ENCODE data around the gene PAEP. TPM values are rescaled to one million over a fixed set of nuclear protein-coding genes. Genes with fewer than 3 reads are reported as not detected.
"Not testable (repeated sequence)": the region's sequence is repeated elsewhere in the genome, so short reads cannot be mapped to it uniquely, and the experiment has no call there.

The PAEP gene
- polyA plus RNA-seq, 1 donor (not counting 4 experiments of a cell fraction or from before 2014, with no cell fraction given), result not detected

DNA sequence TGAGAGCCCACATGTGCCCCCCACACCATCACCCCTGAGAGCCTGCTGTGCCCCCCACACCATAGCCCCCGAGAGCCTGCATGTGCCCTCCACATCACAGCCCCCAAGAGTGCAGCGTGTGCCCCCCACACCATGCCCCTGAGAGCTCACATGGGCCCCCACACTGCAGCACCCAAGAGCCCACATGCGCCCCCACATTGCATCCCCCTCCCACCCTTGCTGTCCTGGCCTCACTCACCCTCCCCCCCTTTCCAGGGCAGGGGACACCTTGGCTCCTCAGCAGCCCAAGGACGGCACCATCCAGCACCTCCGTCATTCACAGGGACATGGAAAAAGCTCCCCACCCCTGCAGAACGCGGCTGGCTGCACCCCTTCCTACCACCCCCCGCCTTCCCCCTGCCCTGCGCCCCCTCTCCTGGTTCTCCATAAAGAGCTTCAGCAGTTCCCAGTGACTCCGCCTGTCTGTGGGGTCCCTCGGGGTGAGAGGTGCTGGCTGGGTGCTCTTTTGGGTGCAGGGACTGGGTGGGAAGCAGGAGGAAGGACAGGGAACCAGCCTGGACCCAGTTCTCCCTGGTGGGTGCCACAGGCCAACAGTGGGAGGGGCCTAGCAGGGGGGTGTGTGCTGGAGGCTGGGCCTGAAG is 35.3 kb upstream of the PAEP start:
- TF ChIP-seq EZH2 (IDR thresholded peaks at IDR 0.05; ENCODE audit: low read length), result no peak
- TF ChIP-seq CTCF (optimal IDR thresholded peaks at IDR 0.05 in 1 of 3, IDR thresholded peaks at IDR 0.05 in 1 of 3, conservative IDR thresholded peaks at IDR 0.05 in 1 of 3; ENCODE audit: extremely low read depth in 1 of 3, insufficient read depth in 2 of 3, low read length in 3 of 3), result no peak
- H3K9ac ChIP-seq (ENCODE audit: control insufficient read depth, extremely low read depth, insufficient read depth, low read length), result no peak overlapping the region
- H3K27me3 ChIP-seq (ENCODE audit: control insufficient read depth, extremely low read depth, insufficient read depth, low read length), result no peaks in the 10 kb centered on the region
- no peak overlapping the region for H3K4me2 ChIP-seq (ENCODE audit: control insufficient read depth, extremely low read depth, insufficient read depth, low read depth, low read length)
- no peak for DNase-seq (ENCODE audit: low read depth, low spot score)
- H3K27ac ChIP-seq (ENCODE audit: control insufficient read depth, insufficient read depth, low read length), result no peak overlapping the region
- H3K9me1 ChIP-seq (ENCODE audit: control insufficient read depth, extremely low read depth, insufficient read depth, low read length), result no peaks in the 10 kb centered on the region
- H3K4me1 ChIP-seq (ENCODE audit: control insufficient read depth, extremely low read depth, insufficient read depth, low read length), result no peaks in the 10 kb centered on the region
- dilution Hi-C loops (cut with MboI; ENCODE audit: extremely low pct_ligation_motif_present, low sequenced_read_pairs), result no loop called here
- FAIRE-seq, result no peak
- no peaks in the 10 kb centered on the region for H4K20me1 ChIP-seq (ENCODE audit: control insufficient read depth, extremely low read depth, insufficient read depth, low read length)
- H3K36me3 ChIP-seq (ENCODE audit: control insufficient read depth in 2 of 2, extremely low read depth in 1 of 2, insufficient read depth in 2 of 2, low read length in 2 of 2), result no peaks in the 10 kb centered on the region
- no peaks in the 10 kb centered on the region for H3K9me3 ChIP-seq (ENCODE audit: control insufficient read depth, low read depth, low read length)
- H2AFZ ChIP-seq (ENCODE audit: control insufficient read depth, low read length), result no peak overlapping the region
- H3K4me3 ChIP-seq (ENCODE audit: control insufficient read depth in 2 of 3, extremely low read depth in 1 of 3, insufficient read depth in 2 of 3, low read depth in 1 of 3, low read length in 3 of 3), result no peak overlapping the region
- H3K79me2 ChIP-seq (ENCODE audit: control insufficient read depth, insufficient read depth, low read length), result no peaks in the 10 kb centered on the region

DNA sequence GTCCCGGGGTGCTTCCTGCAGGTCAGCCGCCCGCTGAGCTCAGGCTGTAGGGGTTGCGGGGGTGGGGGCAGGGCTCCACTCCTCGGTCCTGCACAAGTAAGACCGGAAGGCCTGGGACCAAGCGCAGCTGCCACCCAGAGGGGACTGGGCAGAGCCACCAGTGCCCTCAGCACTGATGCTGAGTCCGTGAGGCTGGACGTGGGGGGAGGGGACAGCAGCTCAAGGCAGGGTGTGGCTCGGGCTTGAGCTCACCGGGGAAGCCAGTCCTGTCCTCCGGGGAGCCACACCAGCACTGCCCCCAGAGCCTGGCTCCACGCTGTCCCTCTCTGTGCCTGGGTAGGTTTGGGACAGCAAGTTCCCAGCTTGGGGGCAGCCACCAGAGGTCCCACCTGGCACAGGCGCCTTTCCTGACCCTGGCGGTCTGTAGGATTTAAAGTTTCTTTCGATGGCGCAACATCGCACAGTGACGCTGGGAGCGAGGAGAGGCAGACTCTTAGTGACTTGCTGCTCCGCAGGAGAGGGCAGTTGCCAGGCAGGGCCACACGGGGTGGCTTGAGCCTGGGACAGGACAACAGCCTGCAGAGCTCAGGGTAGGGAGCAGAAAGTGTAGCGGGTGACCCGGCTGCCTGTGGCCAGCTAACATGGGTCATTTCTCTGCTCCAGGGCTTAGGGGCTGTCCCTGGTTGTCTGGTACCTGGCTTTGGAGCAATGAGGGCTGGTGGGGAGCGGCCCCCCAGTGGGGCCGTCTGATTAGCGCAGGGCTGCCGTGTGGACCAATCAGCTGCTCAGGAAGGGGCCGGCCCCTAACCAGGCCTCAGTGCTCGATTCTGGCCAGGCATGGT is 34.6 kb upstream of the PAEP start:
- no peak overlapping the region for H2AFZ ChIP-seq (ENCODE audit: control insufficient read depth, low read length)
- FAIRE-seq, result no peak
- no peaks in the 10 kb centered on the region for H3K79me2 ChIP-seq (ENCODE audit: control insufficient read depth, insufficient read depth, low read length)
- no peak overlapping the region for H3K4me3 ChIP-seq (ENCODE audit: control insufficient read depth in 2 of 3, extremely low read depth in 1 of 3, insufficient read depth in 2 of 3, low read depth in 1 of 3, low read length in 3 of 3)
- dilution Hi-C loops (cut with MboI; ENCODE audit: extremely low pct_ligation_motif_present, low sequenced_read_pairs), result no loop called here
- no peaks in the 10 kb centered on the region for H3K36me3 ChIP-seq (ENCODE audit: control insufficient read depth in 2 of 2, extremely low read depth in 1 of 2, insufficient read depth in 2 of 2, low read length in 2 of 2)
- no peak overlapping the region for H3K27ac ChIP-seq (ENCODE audit: control insufficient read depth, insufficient read depth, low read length)
- H3K9me1 ChIP-seq (ENCODE audit: control insufficient read depth, extremely low read depth, insufficient read depth, low read length), result no peaks in the 10 kb centered on the region
- no peak for DNase-seq (ENCODE audit: low read depth, low spot score)
- no peaks in the 10 kb centered on the region for H3K27me3 ChIP-seq (ENCODE audit: control insufficient read depth, extremely low read depth, insufficient read depth, low read length)
- no peaks in the 10 kb centered on the region for H4K20me1 ChIP-seq (ENCODE audit: control insufficient read depth, extremely low read depth, insufficient read depth, low read length)
- TF ChIP-seq EZH2 (IDR thresholded peaks at IDR 0.05; ENCODE audit: low read length), result no peak
- no peak for TF ChIP-seq CTCF (optimal IDR thresholded peaks at IDR 0.05 in 1 of 3, IDR thresholded peaks at IDR 0.05 in 1 of 3, conservative IDR thresholded peaks at IDR 0.05 in 1 of 3; ENCODE audit: extremely low read depth in 1 of 3, insufficient read depth in 2 of 3, low read length in 3 of 3)
- H3K9me3 ChIP-seq (ENCODE audit: control insufficient read depth, low read depth, low read length), result no peaks in the 10 kb centered on the region
- no peak overlapping the region for H3K4me2 ChIP-seq (ENCODE audit: control insufficient read depth, extremely low read depth, insufficient read depth, low read depth, low read length)
- no peak overlapping the region for H3K9ac ChIP-seq (ENCODE audit: control insufficient read depth, extremely low read depth, insufficient read depth, low read length)
- no peaks in the 10 kb centered on the region for H3K4me1 ChIP-seq (ENCODE audit: control insufficient read depth, extremely low read depth, insufficient read depth, low read length)

GRCh38 chr9:135528842-135529435 is 32.6 kb upstream of the PAEP start:
- FAIRE-seq; H2AFZ ChIP-seq (ENCODE audit: control insufficient read depth, low read length); H3K9me1 ChIP-seq (ENCODE audit: control insufficient read depth, extremely low read depth, insufficient read depth, low read length); DNase-seq (ENCODE audit: low read depth, low spot score); H3K9ac ChIP-seq (ENCODE audit: control insufficient read depth, extremely low read depth, insufficient read depth, low read length); H3K79me2 ChIP-seq (ENCODE audit: control insufficient read depth, insufficient read depth, low read length); H4K20me1 ChIP-seq (ENCODE audit: control insufficient read depth, extremely low read depth, insufficient read depth, low read length); H3K36me3 ChIP-seq (ENCODE audit: control insufficient read depth in 2 of 2, extremely low read depth in 1 of 2, insufficient read depth in 2 of 2, low read length in 2 of 2); H3K4me2 ChIP-seq (ENCODE audit: control insufficient read depth, extremely low read depth, insufficient read depth, low read depth, low read length); H3K4me1 ChIP-seq (ENCODE audit: control insufficient read depth, extremely low read depth, insufficient read depth, low read length); H3K27ac ChIP-seq (ENCODE audit: control insufficient read depth, insufficient read depth, low read length); H3K27me3 ChIP-seq (ENCODE audit: control insufficient read depth, extremely low read depth, insufficient read depth, low read length); H3K4me3 ChIP-seq (ENCODE audit: control insufficient read depth in 2 of 3, extremely low read depth in 1 of 3, insufficient read depth in 2 of 3, low read depth in 1 of 3, low read length in 3 of 3); H3K9me3 ChIP-seq (ENCODE audit: control insufficient read depth, low read depth, low read length); dilution Hi-C loops (cut with MboI; ENCODE audit: extremely low pct_ligation_motif_present, low sequenced_read_pairs): not testable (repeated sequence)
